ENCODE measurements around the gene SPTB. TPM values are rescaled to one million over a fixed set of nuclear protein-coding genes. Genes with fewer than 3 reads are reported as not detected.
A peak's percentile ranks its signal among the peaks of the same experiment; 100 is the strongest.

The SPTB gene
- total and polyA plus RNA-seq, 10 donors, result 0.06 to 20.9 (median 3.9) TPM

DNA sequence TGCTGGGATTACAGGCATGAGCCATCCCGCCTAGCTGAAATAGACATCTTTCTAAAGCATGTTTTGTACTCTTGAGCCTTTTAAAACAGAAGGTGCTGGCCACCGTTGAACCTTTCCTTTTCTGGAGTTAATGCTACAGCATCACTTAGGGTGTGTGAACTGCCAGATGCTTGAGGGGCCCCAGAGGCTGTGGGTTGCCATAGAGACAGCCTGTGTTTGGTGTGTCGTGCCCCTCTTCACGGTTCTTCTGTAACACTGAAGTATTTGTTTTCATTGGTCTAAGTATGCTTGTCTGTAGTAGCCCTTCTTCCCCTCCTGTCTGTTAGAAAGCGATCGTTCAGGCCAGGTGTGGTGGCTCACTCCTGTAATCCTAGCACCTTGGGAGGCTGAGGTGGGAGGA is 144.7 kb downstream of the SPTB start:
- Histone ChIP-seq H3K27ac (peak overlapping the region in 3 of 8 donors; percentile 5 to 51 (median 36)), H3K4me1 (peaks cover 7 to 24% (median 11%) of the 10 kb centered on the region in 6 donors), H3K9me3 (no peaks in the 10 kb centered on the region), H3K4me3 (no peak overlapping the region), H3K36me3 (peaks cover 0 to 92% (median 49%) of the 10 kb centered on the region in 6 donors), H3K27me3 (replicated peaks in 1 of 7) (no peaks in the 10 kb centered on the region)
- TF ChIP-seq POLR2A (IDR thresholded peaks at IDR 0.05), result no peak
- TF ChIP-seq, protein P1, sequence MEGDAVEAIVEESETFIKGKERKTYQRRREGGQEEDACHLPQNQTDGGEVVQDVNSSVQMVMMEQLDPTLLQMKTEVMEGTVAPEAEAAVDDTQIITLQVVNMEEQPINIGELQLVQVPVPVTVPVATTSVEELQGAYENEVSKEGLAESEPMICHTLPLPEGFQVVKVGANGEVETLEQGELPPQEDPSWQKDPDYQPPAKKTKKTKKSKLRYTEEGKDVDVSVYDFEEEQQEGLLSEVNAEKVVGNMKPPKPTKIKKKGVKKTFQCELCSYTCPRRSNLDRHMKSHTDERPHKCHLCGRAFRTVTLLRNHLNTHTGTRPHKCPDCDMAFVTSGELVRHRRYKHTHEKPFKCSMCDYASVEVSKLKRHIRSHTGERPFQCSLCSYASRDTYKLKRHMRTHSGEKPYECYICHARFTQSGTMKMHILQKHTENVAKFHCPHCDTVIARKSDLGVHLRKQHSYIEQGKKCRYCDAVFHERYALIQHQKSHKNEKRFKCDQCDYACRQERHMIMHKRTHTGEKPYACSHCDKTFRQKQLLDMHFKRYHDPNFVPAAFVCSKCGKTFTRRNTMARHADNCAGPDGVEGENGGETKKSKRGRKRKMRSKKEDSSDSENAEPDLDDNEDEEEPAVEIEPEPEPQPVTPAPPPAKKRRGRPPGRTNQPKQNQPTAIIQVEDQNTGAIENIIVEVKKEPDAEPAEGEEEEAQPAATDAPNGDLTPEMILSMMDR (IDR thresholded peaks at IDR 0.05 in 8 of 11, conservative IDR thresholded peaks at IDR 0.05 in 3 of 11), result no peak
- no peak for TF ChIP-seq POLR2AphosphoS5 (IDR thresholded peaks at IDR 0.05)
- WGBS, 5 donors, result 77 to 96% (median 82%) methylated on average over 6 of the region's 6 CpGs
- intact Hi-C loops (cut with DNase I; ENCODE audit: low total_unique reads), result no loop called here
- no peak for DNase-seq

DNA sequence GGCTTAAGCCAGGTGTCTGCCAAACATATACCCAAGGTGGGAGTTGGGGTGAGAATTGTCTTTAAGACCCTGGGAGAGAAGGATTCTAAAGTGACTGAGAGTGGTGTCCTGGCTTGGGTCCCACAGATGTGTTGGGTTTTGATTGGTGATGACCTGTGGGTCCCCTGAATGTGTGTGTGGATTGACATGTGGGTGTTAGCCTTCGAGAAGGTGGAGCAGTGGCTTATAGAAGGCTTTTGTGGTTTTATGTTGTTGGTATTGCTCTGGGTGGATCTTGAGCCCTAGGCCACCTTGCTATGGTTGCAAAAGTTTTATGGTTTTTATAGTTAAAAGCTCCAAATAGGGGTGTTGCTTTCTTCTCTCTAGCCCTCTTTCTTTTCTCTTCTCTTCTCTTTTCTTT is 145.8 kb downstream of the SPTB start:
- H3K27ac ChIP-seq, result peak overlapping the region in 5 of 8 donors; percentile 5 to 51 (median 36)
- no peak for TF ChIP-seq POLR2AphosphoS5 (IDR thresholded peaks at IDR 0.05)
- no peak for TF ChIP-seq POLR2A (IDR thresholded peaks at IDR 0.05)
- TF ChIP-seq, protein P1 (IDR thresholded peaks at IDR 0.05 in 8 of 11, conservative IDR thresholded peaks at IDR 0.05 in 3 of 11), result no peak
- intact Hi-C loops (cut with DNase I; ENCODE audit: low total_unique reads), result no loop called here
- WGBS, 5 donors, result 50 to 81% (median 64%) methylated on average over 1 of the region's 1 CpG
- no peaks in the 10 kb centered on the region for H3K9me3 ChIP-seq
- H3K4me1 ChIP-seq, result peaks cover 7 to 34% (median 11%) of the 10 kb centered on the region in 6 donors
- DNase-seq, result no peak
- H3K4me3 ChIP-seq, result no peak overlapping the region
- no peaks in the 10 kb centered on the region for H3K27me3 ChIP-seq (replicated peaks in 1 of 7)
- H3K36me3 ChIP-seq, result peaks cover 0 to 92% (median 45%) of the 10 kb centered on the region in 6 donors

DNA sequence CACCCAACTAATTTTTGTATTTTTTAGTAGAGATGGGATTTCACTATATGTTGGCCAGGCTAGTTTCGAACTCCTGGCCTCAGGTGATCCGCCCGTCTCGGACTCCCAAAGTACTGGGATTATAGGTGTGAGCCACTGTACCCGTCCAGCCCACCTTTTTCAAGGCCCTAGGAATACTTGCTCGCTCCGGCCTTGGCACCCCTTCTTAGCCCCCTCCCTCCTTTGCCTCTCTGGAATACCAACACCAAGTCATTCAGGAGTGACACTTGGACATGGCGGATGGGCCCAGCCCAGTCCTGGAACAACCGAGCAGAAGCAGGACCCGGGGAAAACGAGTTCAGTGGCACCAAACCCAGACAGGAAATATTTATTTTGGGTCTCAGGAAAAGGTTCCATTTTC is 146.4 kb downstream of the SPTB start:
- Histone ChIP-seq H3K4me3 (no peak overlapping the region), H3K36me3 (peaks cover 0 to 92% (median 40%) of the 10 kb centered on the region in 6 donors), H3K4me1 (peaks cover 7 to 40% (median 13%) of the 10 kb centered on the region in 6 donors), H3K27me3 (replicated peaks in 1 of 7) (no peaks in the 10 kb centered on the region), H3K9me3 (no peaks in the 10 kb centered on the region), H3K27ac (peak overlapping the region in 2 of 8 donors; percentile 36 to 51)
- TF ChIP-seq, protein P1 (IDR thresholded peaks at IDR 0.05 in 8 of 11, conservative IDR thresholded peaks at IDR 0.05 in 3 of 11), result no peak
- TF ChIP-seq POLR2A (IDR thresholded peaks at IDR 0.05) (no peak), POLR2AphosphoS5 (IDR thresholded peaks at IDR 0.05) (no peak)
- WGBS, 5 donors, result 85 to 89% (median 88%) methylated on average over 11 of the region's 11 CpGs
- peak; percentile 34 for DNase-seq
- intact Hi-C loops (cut with DNase I; ENCODE audit: low total_unique reads), result no loop called here

DNA sequence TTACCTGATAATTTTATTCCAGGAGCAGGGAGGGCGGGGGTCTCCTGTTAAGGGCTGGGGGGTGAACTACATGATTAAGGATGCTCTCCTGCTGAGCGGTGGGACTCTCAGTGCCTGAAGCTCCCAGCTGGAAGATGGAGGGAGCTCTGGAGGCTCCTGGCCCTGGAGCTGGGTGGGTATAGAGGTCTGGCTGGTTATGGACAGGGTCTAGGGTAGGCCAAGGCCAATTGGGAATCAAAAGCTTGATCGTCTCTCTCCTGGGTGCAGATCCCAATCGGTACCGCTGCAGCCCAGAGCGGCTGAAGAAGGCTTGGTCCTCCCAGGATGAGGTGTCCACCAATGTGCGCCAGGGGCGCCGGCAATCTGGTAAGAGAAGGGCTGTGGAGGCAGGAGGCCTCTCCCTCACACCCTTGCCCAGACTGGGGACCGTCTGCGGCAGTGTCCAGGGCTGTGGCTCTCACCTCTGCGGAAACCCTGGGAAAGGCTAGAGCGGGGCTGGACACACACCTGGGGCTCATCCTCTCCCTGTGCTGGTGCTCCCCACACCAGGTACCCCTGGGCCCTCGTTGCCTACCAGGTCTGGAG is 147.1 kb downstream of the SPTB start:
- 91 to 96% (median 94%) methylated on average over 9 to 14 of the region's 14 CpGs for WGBS, 5 donors
- Histone ChIP-seq H3K4me1 (peaks cover 7 to 47% (median 16%) of the 10 kb centered on the region in 6 donors), H3K27me3 (replicated peaks in 1 of 7) (no peaks in the 10 kb centered on the region), H3K4me3 (no peak overlapping the region), H3K9me3 (no peaks in the 10 kb centered on the region), H3K36me3 (peaks cover 0 to 92% (median 44%) of the 10 kb centered on the region in 6 donors), H3K27ac (no peak overlapping the region)
- TF ChIP-seq POLR2A (IDR thresholded peaks at IDR 0.05), result no peak
- TF ChIP-seq POLR2AphosphoS5 (IDR thresholded peaks at IDR 0.05), result no peak
- TF ChIP-seq, protein P1 (IDR thresholded peaks at IDR 0.05 in 8 of 11, conservative IDR thresholded peaks at IDR 0.05 in 3 of 11), result no peak
- peak; percentile 72 for DNase-seq
- intact Hi-C loops (cut with DNase I; ENCODE audit: low total_unique reads), result no loop called here
